ENCODE data around the gene ZNF574.

ZNF574 gene

GRCh38 chr19:42054205-42054604, 21.8 kb upstream of the ZNF574 start:
- peaks cover 20% of the 10 kb centered on the region; the same call in 1 of the 2 replicates for H4K20me1 ChIP-seq
- no peak for TF ChIP-seq Cebpa-rat (IDR thresholded peaks at IDR 0.05)
- H3K4me3 ChIP-seq, result no peak overlapping the region
- H3K4me2 ChIP-seq, result peak overlapping the region; percentile 76
- H3K9ac ChIP-seq, result no peak overlapping the region
- H3K4me1 ChIP-seq, result peaks cover 47% of the 10 kb centered on the region
- H3K36me3 ChIP-seq, result peaks cover 90% of the 10 kb centered on the region
- no peaks in the 10 kb centered on the region for H3K27me3 ChIP-seq
- no peaks in the 10 kb centered on the region for H3K9me3 ChIP-seq
- H3K27ac ChIP-seq, result no peak overlapping the region

- H3K27ac ChIP-seq, result no peak overlapping the region
- no peak overlapping the region for H3K4me3 ChIP-seq
- H3K36me3 ChIP-seq, result peaks cover 98% of the 10 kb centered on the region
- TF ChIP-seq Cebpa-rat (IDR thresholded peaks at IDR 0.05), result no peak
- H3K4me1 ChIP-seq, result peaks cover 17% of the 10 kb centered on the region
- H3K27me3 ChIP-seq, result no peaks in the 10 kb centered on the region
- no peak overlapping the region for H3K9ac ChIP-seq
- no peak overlapping the region for H3K4me2 ChIP-seq
- H3K9me3 ChIP-seq, result no peaks in the 10 kb centered on the region
- 0 out of 2 replicates have a peak, but pooled peaks cover 6% of the 10 kb centered on the region for H4K20me1 ChIP-seq
Measured at GRCh38 chr19:42057846-42058245, 18.1 kb upstream of the ZNF574 start.

DNA sequence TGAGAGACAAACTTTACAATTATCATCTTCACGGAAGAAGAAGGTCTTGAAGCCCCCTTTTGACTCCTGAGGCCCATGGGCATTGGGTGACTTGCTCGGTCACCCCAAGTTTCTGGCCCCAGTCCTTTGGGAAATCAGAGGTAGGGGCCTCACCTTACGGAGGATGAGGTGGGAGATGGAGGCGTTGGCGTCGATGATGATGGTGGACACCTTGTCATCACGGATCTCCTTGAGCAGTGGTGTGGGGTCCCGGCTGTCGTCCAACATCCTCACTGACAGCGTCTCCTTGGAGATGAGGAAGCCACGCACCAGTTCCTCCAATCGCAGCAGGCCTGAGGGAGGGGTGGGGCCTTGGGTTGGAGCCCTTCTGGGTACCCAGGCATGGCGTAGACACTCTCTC, 16.8 kb upstream of the ZNF574 start:
- Histone ChIP-seq H3K9ac (no peak overlapping the region), H3K9me3 (no peaks in the 10 kb centered on the region), H3K36me3 (peaks cover 98% of the 10 kb centered on the region), H4K20me1 (peaks cover 15% of the 10 kb centered on the region; the same call in 1 of the 2 replicates), H3K27me3 (no peaks in the 10 kb centered on the region), H3K4me2 (no peak overlapping the region), H3K4me3 (no peak overlapping the region), H3K4me1 (peaks cover 11% of the 10 kb centered on the region), H3K27ac (no peak overlapping the region)
- TF ChIP-seq Cebpa-rat (IDR thresholded peaks at IDR 0.05), result no peak

- Histone ChIP-seq H3K4me3 (no peak overlapping the region), H3K36me3 (peaks cover 98% of the 10 kb centered on the region), H3K9me3 (no peaks in the 10 kb centered on the region), H3K27me3 (no peaks in the 10 kb centered on the region), H4K20me1 (peaks cover 23% of the 10 kb centered on the region), H3K9ac (no peak overlapping the region), H3K27ac (no peak overlapping the region), H3K4me2 (no peak overlapping the region), H3K4me1 (peaks cover 16% of the 10 kb centered on the region)
- TF ChIP-seq Cebpa-rat (IDR thresholded peaks at IDR 0.05), result no peak
Measured at GRCh38 chr19:42060117-42060516, 15.8 kb upstream of the ZNF574 start.

- Histone ChIP-seq H3K9me3 (no peaks in the 10 kb centered on the region), H3K4me1 (peaks cover 38% of the 10 kb centered on the region), H3K36me3 (peaks cover 83% of the 10 kb centered on the region), H3K9ac (no peak overlapping the region), H4K20me1 (peaks cover 46% of the 10 kb centered on the region), H3K4me2 (no peak overlapping the region), H3K27me3 (no peaks in the 10 kb centered on the region), H3K4me3 (no peak overlapping the region), H3K27ac (no peak overlapping the region)
- TF ChIP-seq Cebpa-rat (IDR thresholded peaks at IDR 0.05), result no peak
Measured at GRCh38 chr19:42062381-42062780, 13.6 kb upstream of the ZNF574 start.

GRCh38 chr19:42064432-42064831, 11.5 kb upstream of the ZNF574 start:
- Histone ChIP-seq H3K36me3 (peaks cover 62% of the 10 kb centered on the region), H3K27ac (no peak overlapping the region), H3K27me3 (no peaks in the 10 kb centered on the region), H3K9me3 (no peaks in the 10 kb centered on the region), H3K4me2 (no peak overlapping the region; the same call in 1 of the 2 replicates), H3K4me3 (no peak overlapping the region), H3K4me1 (peaks cover 55% of the 10 kb centered on the region), H4K20me1 (peaks cover 53% of the 10 kb centered on the region), H3K9ac (no peak overlapping the region)
- no peak for TF ChIP-seq Cebpa-rat (IDR thresholded peaks at IDR 0.05)

DNA sequence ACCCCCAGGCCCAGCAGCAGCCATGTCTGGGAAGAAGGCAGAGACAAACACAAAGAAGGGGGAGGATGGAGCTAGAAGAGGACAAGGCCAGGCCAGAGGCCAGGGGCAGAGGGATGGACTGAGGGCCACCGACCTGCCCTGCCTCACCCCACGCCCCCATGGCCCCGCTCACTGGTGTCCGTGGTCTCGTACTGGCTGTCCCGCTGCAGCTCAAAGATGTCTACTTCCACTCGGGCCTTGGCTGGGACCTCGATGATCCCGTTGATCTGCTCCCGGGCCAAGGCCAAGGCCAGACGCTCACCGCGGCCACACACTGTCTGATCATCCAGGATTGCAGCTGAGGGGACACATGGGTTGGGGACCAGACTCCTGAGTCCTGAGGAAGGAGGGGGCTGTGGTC, 10.9 kb upstream of the ZNF574 start:
- Histone ChIP-seq H3K27ac (no peak overlapping the region), H3K27me3 (no peaks in the 10 kb centered on the region), H3K4me2 (peak overlapping the region; percentile 47), H3K9me3 (no peaks in the 10 kb centered on the region), H3K36me3 (peaks cover 56% of the 10 kb centered on the region), H3K4me1 (peaks cover 59% of the 10 kb centered on the region), H3K4me3 (no peak overlapping the region), H4K20me1 (peaks cover 51% of the 10 kb centered on the region), H3K9ac (no peak overlapping the region)
- TF ChIP-seq Cebpa-rat (IDR thresholded peaks at IDR 0.05), result no peak

GRCh38 chr19:42065511-42065910, 10.5 kb upstream of the ZNF574 start:
- Histone ChIP-seq H4K20me1 (peaks cover 51% of the 10 kb centered on the region), H3K9me3 (no peaks in the 10 kb centered on the region), H3K27ac (no peak overlapping the region), H3K4me1 (peaks cover 62% of the 10 kb centered on the region), H3K27me3 (no peaks in the 10 kb centered on the region), H3K9ac (no peak overlapping the region), H3K4me2 (peak overlapping the region; percentile 47), H3K4me3 (no peak overlapping the region), H3K36me3 (peaks cover 52% of the 10 kb centered on the region)
- TF ChIP-seq Cebpa-rat (IDR thresholded peaks at IDR 0.05), result no peak

- no peak overlapping the region for H3K9ac ChIP-seq
- H3K27me3 ChIP-seq, result no peaks in the 10 kb centered on the region
- H3K4me1 ChIP-seq, result peaks cover 69% of the 10 kb centered on the region
- peaks cover 51% of the 10 kb centered on the region for H4K20me1 ChIP-seq
- H3K27ac ChIP-seq, result no peak overlapping the region
- TF ChIP-seq Cebpa-rat (IDR thresholded peaks at IDR 0.05), result no peak
- H3K9me3 ChIP-seq, result no peaks in the 10 kb centered on the region
- peaks cover 46% of the 10 kb centered on the region for H3K36me3 ChIP-seq
- peak overlapping the region; percentile 97 for H3K4me2 ChIP-seq
- no peak overlapping the region for H3K4me3 ChIP-seq
Measured at GRCh38 chr19:42066075-42066754, 9.8 kb upstream of the ZNF574 start.

- no peak for TF ChIP-seq Cebpa-rat (IDR thresholded peaks at IDR 0.05)
- peaks cover 51% of the 10 kb centered on the region for H4K20me1 ChIP-seq
- peaks cover 77% of the 10 kb centered on the region for H3K4me1 ChIP-seq
- 0 out of 2 replicates have a peak overlapping the region, but pooled peaks have one; percentile 89 for H3K27ac ChIP-seq
- H3K36me3 ChIP-seq, result peaks cover 35% of the 10 kb centered on the region
- peak overlapping the region; percentile 73; the same call in 1 of the 2 replicates for H3K4me3 ChIP-seq
- peak overlapping the region; percentile 97 for H3K4me2 ChIP-seq
- no peaks in the 10 kb centered on the region for H3K27me3 ChIP-seq
- peak overlapping the region; percentile 84; the same call in 1 of the 2 replicates for H3K9ac ChIP-seq
- H3K9me3 ChIP-seq, result no peaks in the 10 kb centered on the region
Measured at GRCh38 chr19:42067315-42067888, 8.6 kb upstream of the ZNF574 start.
